UCSD-AML1 (cell line): ENCODE measurements around the gene MON2.
"Not testable (repeated sequence)": the region's sequence is repeated elsewhere in the genome, so short reads cannot be mapped to it uniquely, and the experiment has no call there.

Source experiments
- DNase-seq: peaks from one replicate; lab custom pipeline; 2025; ENCODE audit not compliant: unreplicated experiment; lab: John Stamatoyannopoulos, UW

The MON2 gene, protein sequence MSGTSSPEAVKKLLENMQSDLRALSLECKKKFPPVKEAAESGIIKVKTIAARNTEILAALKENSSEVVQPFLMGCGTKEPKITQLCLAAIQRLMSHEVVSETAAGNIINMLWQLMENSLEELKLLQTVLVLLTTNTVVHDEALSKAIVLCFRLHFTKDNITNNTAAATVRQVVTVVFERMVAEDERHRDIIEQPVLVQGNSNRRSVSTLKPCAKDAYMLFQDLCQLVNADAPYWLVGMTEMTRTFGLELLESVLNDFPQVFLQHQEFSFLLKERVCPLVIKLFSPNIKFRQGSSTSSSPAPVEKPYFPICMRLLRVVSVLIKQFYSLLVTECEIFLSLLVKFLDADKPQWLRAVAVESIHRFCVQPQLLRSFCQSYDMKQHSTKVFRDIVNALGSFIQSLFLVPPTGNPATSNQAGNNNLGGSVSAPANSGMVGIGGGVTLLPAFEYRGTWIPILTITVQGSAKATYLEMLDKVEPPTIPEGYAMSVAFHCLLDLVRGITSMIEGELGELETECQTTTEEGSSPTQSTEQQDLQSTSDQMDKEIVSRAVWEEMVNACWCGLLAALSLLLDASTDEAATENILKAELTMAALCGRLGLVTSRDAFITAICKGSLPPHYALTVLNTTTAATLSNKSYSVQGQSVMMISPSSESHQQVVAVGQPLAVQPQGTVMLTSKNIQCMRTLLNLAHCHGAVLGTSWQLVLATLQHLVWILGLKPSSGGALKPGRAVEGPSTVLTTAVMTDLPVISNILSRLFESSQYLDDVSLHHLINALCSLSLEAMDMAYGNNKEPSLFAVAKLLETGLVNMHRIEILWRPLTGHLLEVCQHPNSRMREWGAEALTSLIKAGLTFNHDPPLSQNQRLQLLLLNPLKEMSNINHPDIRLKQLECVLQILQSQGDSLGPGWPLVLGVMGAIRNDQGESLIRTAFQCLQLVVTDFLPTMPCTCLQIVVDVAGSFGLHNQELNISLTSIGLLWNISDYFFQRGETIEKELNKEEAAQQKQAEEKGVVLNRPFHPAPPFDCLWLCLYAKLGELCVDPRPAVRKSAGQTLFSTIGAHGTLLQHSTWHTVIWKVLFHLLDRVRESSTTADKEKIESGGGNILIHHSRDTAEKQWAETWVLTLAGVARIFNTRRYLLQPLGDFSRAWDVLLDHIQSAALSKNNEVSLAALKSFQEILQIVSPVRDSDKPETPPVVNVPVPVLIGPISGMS (N-terminal part only)

DNA sequence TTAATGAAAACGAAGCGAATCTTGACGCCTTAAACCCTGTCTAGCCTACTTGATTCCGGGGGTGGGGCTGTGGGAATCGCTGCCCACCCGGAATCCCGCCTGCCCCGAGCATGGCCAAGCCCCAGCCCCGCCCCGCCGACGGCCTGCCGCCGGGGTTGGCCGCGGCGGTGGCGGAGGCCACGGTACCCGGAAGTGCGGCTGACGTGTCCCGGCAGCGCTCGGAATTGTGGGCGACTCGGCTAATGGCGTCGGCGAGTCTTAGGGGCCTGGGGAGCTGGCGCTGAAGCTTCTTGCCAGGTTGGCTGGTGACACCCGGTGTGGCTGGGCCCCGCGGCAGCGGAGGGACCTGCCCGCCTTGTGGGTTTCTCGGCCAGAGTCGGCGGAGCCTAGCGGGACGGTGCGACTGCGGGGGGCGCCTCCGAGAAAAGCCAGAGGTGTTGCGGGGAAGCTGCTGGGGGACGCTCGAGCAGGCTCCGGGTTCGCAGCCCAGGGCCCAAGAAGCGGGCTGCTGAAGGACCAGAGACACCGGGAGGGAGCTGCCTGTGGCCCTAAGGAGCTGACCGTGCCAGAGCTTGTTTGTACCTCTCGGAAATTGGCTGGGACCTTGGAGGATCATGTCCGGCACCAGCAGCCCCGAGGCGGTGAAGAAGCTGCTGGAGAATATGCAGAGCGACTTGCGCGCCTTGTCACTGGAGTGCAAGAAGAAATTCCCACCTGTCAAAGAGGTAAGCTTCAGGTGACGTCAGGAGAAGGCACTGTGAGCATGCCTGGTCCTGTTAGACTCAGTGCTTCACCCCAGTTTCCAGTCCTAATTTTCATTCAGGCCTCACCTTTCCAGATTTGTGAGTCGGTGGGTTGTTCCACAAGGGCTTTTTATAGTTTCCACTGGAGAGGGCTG is at the start of gene MON2:
Gene MON2 (plus strand): TSS at position 233 of the 898 bp plus-strand sequence. CDS start 382 bp downstream, at position 615.
- DNase-seq, result peak; percentile 91

DNA sequence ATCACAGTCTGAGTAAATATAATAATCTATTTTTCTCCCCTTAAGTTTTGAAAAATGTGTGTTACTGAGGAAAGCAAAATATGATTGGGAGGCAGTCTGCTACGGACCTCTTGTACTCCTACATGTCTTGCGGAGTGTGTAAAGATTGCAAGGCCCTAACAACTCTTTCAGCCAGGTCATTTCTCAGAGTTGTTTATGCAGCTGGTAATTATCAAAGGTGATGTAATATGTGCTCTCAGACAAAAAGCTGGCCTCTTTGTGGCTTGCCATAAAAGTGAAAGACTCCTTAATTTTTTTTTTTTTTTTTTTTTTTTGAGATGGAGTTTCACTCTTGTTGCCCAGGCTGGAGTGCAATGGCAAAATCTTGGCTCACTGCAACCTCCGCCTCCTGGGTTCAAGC is 40.5 kb upstream of the MON2 start:
- no peak for DNase-seq

GRCh38 chr12:62429457-62429856 is 37.2 kb upstream of the MON2 start:
- DNase-seq, result no peak

DNA sequence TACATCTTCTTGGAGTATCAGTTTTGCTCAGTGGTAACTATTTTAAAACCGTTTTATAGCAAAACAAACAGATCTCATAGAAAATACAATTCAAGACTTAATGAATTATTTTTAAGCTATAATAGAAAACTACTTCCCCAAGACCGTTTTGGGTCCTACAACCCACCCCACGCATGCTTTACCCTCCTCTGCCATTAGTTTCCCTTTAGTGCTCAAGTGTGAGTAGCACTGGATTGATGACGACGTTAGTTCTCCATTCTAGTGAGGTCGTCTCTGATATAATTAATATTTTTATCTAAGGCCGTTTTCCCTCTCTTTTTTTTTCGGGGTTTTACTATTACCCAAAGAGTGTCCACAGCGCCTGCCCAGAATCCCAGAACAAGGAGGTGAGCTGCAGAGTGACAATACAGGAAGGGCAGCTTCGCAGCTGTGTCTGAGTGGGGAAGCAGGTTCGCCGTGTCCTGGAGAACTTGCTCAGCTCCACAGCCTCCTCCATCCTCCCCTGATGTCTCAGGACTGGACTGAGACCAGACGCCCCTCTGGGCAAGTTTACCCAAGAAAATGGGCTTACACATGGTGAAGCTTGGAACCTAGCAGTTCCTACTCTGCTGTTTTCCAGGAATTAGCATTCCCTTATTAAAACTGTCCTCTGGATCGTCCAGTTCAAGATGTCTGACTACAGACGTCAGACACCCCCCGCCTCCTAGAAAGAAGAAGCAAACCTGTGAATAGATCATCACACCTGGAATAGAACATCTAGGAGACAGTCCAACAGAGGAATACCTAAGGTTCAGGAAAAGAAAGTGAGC is 31.9 kb upstream of the MON2 start:
- DNase-seq, result no peak

DNA sequence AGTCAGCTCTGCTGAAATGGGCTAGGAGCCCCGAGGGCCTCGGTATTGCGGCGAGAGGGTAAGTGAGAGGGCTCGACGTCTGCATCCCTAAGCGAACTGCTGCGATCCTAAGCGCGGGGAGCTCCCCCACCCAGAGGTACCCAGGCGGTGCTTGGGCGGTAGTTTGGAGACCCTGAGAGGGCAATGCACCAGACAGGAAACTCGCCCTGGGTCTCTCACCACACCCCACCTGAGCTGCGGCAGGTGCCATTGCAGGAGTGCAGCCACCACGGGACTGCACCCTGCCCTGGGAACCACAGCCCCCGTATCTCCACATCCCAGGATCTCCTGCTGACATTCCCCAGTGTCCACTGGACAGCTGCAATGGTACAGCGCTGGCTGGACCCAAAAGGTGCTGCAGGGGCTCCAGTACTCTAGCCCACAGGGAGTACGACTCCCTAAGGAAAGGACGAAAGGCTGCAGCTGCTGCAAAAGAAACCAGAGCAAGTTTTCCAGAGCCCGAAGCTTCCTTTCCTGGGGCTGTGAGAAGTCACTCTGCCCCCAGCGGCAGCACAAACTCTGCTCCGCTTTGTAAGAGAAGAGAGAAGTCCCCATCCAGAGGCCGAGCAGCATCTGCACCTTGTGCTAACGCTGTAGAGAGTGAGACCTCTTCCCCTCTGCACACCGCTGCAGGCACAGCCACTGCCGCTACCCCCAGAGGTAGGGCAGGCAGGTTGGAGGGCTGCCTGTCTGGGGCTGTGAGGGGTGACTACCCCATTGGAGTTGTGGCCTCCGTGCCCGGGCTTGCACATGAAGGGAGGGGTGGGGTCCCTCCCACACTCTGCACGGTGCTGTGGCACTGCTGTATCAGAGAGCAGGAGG is 31.1 kb upstream of the MON2 start:
- peak; percentile 11 for DNase-seq

DNA sequence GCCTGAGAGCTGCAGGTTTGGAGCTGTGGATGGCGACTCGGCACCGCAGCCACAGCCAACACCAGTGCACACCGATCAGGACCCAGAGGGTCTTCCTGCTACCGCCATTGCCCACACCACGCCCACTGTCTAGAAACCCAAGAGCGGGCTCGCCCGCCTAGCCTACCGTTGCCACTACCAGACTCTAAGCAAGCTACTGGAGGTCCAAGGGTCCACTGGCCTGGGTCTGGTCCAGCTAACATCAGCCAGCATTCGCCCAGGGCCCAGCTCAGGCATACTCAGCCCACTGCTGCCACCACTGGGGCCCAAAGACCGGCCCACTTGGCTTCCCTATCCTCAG is 30.5 kb upstream of the MON2 start:
- DNase-seq, result no peak

DNA sequence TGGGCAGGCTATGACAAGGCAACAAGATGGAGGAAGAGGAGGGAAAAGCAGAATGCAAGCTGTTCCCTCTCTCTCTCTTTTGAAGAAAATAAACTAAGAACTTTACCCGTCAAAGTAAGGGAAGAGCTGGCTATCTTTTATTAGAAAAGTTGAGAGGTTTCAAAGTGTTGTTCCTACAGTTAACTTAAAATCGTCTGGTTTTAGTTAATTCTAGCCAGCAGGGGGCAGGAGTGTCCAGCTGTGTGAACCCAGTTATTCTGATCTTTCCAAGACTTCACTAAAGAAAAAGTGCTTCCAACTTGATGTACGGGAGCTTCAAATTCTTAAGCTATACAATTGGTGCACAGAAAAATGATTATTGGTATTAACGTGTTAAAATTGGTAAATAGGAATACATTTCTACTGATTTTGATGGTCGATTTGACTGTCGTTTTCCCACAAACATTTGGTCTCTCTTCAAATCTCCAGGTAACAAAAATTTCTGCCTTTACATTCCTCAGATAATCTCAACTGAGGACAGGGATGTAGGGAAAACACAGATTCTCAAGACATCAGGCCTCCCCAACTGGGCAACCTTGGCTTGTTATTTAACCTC is 28.4 kb upstream of the MON2 start:
- peak; percentile 12 for DNase-seq

- no peak for DNase-seq
Measured at GRCh38 chr12:62446754-62447452, 19.7 kb upstream of the MON2 start.

DNA sequence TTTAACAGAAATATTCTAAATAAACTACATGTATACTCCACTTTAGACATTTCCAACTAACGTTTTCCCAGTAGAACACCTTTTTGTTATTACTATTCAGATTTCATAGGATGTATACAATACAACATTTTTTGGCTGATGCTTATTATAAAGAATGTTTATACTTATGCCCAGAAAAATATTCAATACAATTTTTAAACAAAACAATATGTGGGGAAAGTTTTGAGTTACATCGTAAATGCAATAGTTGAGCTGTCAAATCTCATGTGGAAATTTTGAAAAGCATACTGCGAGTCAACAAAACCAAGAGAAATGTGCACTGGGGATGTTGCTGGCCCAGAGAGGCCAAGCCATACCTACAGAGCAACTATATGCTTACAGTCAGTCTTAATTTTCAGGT is 18.2 kb upstream of the MON2 start:
- no peak for DNase-seq

- not testable (repeated sequence) for DNase-seq
Measured at GRCh38 chr12:62455429-62455828, 11.2 kb upstream of the MON2 start.

DNA sequence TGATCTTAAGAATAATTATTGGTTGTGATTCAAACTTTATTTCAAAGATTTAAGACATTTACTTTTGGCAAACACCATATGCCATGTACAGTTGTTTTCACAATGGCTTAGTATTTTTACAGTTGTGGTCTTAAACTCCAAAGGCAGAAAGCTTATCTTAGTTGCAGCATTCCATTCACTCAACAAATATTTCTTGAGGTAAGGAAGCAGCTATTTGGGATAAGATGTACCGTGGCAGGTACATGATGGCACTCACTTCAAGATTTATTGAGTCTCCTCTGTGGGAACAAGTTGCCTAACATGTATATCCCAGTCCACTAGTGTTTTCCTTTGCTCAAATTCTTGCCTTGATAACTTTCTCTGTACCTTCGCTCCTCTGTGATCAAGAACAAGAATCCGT is 8.0 kb upstream of the MON2 start:
- no peak for DNase-seq

DNA sequence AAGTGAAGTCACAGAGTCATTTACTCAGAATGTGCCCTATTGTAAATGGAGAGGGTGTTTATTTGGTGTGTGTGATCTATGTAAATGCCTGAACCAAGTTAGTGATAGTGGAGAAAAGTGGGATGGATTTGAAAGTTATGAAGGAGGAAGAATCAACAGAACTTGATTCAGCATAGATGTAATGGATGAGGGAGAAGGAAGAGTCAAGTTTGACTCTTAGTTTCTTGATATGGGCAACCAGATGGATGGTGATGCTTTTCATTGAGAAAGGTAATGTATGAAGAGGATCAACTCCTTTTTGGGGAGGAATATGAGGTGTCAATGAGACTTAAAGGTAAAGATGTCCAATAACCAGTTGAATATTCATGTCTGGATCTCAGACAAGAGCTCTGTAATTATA is 6.7 kb upstream of the MON2 start:
- DNase-seq, result no peak

GRCh38 chr12:62461171-62461837 is 5.3 kb upstream of the MON2 start:
- DNase-seq, result not testable (repeated sequence)

DNA sequence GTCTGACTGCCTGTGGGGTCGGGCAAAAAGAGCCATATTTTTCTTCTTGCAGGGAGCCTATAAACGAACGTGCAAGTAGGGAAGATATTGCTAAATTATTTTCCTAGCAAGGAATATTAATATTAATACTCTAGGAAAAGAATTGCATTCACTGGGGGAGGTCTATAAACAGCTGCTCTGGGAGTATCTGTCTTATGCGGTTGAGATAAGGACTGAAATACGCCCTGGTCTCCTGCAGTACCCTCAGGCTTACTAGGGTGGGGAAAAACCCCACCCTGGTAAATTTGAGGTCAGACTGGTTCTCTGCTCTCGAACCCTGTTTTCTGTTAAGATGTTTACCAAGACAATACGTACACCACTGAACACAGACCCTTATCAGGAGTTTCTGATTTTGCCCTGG is 3.4 kb upstream of the MON2 start:
- not testable (repeated sequence) for DNase-seq

DNA sequence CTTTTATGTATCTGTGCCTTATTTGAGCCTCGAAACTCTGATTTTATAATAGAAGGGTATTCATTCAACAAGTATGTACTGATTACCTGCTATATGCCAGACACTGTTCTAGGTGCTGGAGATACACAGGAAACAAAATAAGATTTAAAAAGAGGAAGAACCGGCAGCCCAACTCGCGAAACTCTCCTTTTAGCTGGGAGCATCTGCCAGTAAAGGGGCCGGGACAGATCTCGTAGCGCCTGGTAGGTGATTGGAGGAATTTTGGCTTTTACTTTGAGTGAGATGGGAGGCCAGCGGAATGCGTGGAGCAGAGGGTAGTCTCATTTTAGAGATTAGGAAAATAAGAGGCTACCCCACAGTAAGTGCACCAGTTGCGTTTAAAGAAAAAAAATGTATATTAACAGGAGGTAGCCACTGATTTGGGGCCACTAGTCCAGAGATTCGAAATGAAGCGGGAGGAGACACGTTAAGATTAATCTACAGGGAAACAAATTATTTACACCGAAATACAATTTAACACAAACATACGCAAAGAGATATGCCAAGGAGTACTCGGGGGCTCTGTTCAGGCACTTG is 520 bp upstream of the MON2 start:
- DNase-seq, result peak; percentile 18

- no peak for DNase-seq
Measured at GRCh38 chr12:62468397-62468796, 1.8 kb downstream of the MON2 start.

DNA sequence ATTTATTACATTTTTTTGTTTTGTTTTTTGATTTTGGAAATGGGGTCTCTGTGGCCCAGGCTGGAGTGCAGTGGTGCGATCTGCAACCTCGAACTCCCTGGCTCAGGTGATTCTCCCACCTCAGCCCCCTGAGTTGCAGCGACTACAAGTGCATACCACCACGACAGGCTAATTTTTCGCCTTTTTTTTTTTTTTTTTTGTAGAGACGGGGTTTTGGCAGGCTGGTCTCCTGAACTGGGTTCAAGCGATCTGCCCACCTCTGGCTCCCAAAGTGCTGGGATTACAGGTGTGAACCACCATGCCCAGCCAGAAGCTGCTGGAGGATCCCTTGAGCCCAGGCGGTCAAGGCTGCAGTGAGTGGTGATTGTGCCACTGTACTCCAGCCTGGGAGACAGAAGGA is 2.3 kb downstream of the MON2 start:
- no peak for DNase-seq
